Keratinocyte (primary cell): Measurements from ENCODE around the gene RPL23. TPM values are rescaled to one million over a fixed set of nuclear protein-coding genes. Genes with fewer than 3 reads are reported as not detected.
A peak's percentile ranks its signal among the peaks of the same experiment; 100 is the strongest.

Experiments
- DNase-seq: peaks from one replicate; pipeline ENCODE4 v3.0.0-alpha.2; 2011; ENCODE audit warnings: low read depth, missing footprints, low spot score
- FAIRE-seq: peaks from 2 replicates; lab custom pipeline; 2011; peaks lifted over from hg19 to GRCh38; lab: Jason Lieb, UNC
- H2AFZ ChIP-seq: 2 replicates; pipeline ENCODE4 v1.6.0; 2012; ENCODE audit warnings: low read length, control low read depth, inconsistent platforms; ENCODE audit not compliant: control insufficient read depth
- H3K27ac ChIP-seq: 2 replicates; pipeline ENCODE4 v1.5.1; 2011; ENCODE audit warnings: low read length; ENCODE audit not compliant: control insufficient read depth, insufficient read depth
- H3K27me3 ChIP-seq: 3 replicates; pipeline ENCODE4 v1.6.0; 2011; ENCODE audit warnings: low read length; ENCODE audit not compliant: control insufficient read depth, insufficient read depth; ENCODE audit errors: extremely low read depth
- H3K36me3 ChIP-seq, 2 experiments: 2 replicates in 1 of 2; 3 replicates in 1 of 2; pipeline ENCODE4 v1.5.1; 2011; ENCODE audit warnings: low read length in 2 of 2, mild to moderate bottlenecking in 1 of 2; ENCODE audit not compliant: control insufficient read depth in 2 of 2, insufficient read depth in 2 of 2; ENCODE audit errors: extremely low read depth in 1 of 2
- H3K4me1 ChIP-seq: 3 replicates; pipeline ENCODE4 v1.5.1; 2011; ENCODE audit warnings: low read length; ENCODE audit not compliant: control insufficient read depth, insufficient read depth; ENCODE audit errors: extremely low read depth
- H3K4me2 ChIP-seq: 3 replicates; pipeline ENCODE4 v1.6.0; 2011; ENCODE audit warnings: low read depth, low read length; ENCODE audit not compliant: control insufficient read depth, insufficient read depth; ENCODE audit errors: extremely low read depth
- H3K4me3 ChIP-seq, 3 experiments: fragments of 200-600 bp in 1 of 3; sonication (generic) in 1 of 3; 2 replicates in 2 of 3; 3 replicates in 1 of 3; pipeline ENCODE4 v1.5.1; 2011 to 2016; ENCODE audit warnings: low read length in 3 of 3, mild to moderate bottlenecking in 3 of 3, control low read depth in 2 of 3, inconsistent platforms in 1 of 3, low read depth in 1 of 3, mixed read lengths in 1 of 3, mixed run types in 1 of 3, moderate library complexity in 1 of 3; ENCODE audit not compliant: control insufficient read depth in 2 of 3, insufficient read depth in 2 of 3; ENCODE audit errors: extremely low read depth in 1 of 3
- H3K79me2 ChIP-seq: 2 replicates; pipeline ENCODE4 v1.6.0; 2012; ENCODE audit warnings: low read length; ENCODE audit not compliant: control insufficient read depth, insufficient read depth
- H3K9ac ChIP-seq: 3 replicates; pipeline ENCODE4 v1.6.0; 2011; ENCODE audit warnings: low read length; ENCODE audit not compliant: control insufficient read depth, insufficient read depth; ENCODE audit errors: extremely low read depth
- H3K9me1 ChIP-seq: 3 replicates; pipeline ENCODE4 v1.6.0; 2011; ENCODE audit warnings: low read length; ENCODE audit not compliant: control insufficient read depth, insufficient read depth; ENCODE audit errors: extremely low read depth
- H3K9me3 ChIP-seq: 2 replicates; pipeline ENCODE4 v1.5.1; 2012; ENCODE audit warnings: low read depth, low read length; ENCODE audit not compliant: control insufficient read depth
- H4K20me1 ChIP-seq: 3 replicates; pipeline ENCODE4 v1.6.0; 2011; ENCODE audit warnings: low read length; ENCODE audit not compliant: control insufficient read depth, insufficient read depth; ENCODE audit errors: extremely low read depth
- EZH2 ChIP-seq: IDR thresholded peaks from one replicate; pipeline ENCODE4 v1.6.1; 2012; ENCODE audit warnings: inconsistent platforms, mild to moderate bottlenecking, low read length, moderate library complexity
- dilution Hi-C: fragments of 300-500 bp; cut with MboI; formaldehyde crosslinking; loops from one replicate; pipeline ENCODE4 v1.7.0; 2020; ENCODE audit warnings: low sequenced_read_pairs; ENCODE audit not compliant: extremely low pct_ligation_motif_present
- polyA plus RNA-seq, 5 experiments: library from polyadenylated mRNA; depleted of rRNA in 3 of 5; stranded (reverse) in 3 of 5; stranded (forward) in 1 of 5; unstranded in 1 of 5; fragments of >200 nt; gene quantifications; 1 replicate in 1 of 5; 2 replicates in 3 of 5; 3 replicates in 1 of 5; pipeline versions ENCODE4 v1.2.1 to v1.2.3, GENCODE V29; 2011 to 2012; ENCODE audit warnings: missing spikeins in 2 of 5, low read depth in 1 of 5, low replicate concordance in 1 of 5
- TF ChIP-seq, protein P1 (sequence below), 3 experiments: IDR thresholded peaks in 1 of 3; conservative IDR thresholded peaks in 1 of 3; optimal IDR thresholded peaks in 1 of 3; 2 replicates in 2 of 3; 3 replicates in 1 of 3; pipeline versions ENCODE3 to v1.5.1; 2011; ENCODE audit warnings: low read length in 3 of 3, mild to moderate bottlenecking in 3 of 3, moderate library complexity in 2 of 3, control low read depth in 1 of 3, inconsistent platforms in 1 of 3; ENCODE audit not compliant: insufficient read depth in 2 of 3; ENCODE audit errors: extremely low read depth in 1 of 3

The RPL23 gene
- polyA plus RNA-seq, 1 donor (not counting 4 experiments of a cell fraction or from before 2014, with no cell fraction given): 2,966 TPM

GRCh38 chr17:38868817-38869525 lies 15.4 kb upstream of the RPL23 start:
- H3K9me3 ChIP-seq: no peaks in the 10 kb centered on the region
- H2AFZ ChIP-seq: peak overlapping the region; percentile 74
- peaks cover 40% of the 10 kb centered on the region for H3K79me2 ChIP-seq
- H4K20me1 ChIP-seq: peaks cover 22% of the 10 kb centered on the region
- TF ChIP-seq, protein P1, sequence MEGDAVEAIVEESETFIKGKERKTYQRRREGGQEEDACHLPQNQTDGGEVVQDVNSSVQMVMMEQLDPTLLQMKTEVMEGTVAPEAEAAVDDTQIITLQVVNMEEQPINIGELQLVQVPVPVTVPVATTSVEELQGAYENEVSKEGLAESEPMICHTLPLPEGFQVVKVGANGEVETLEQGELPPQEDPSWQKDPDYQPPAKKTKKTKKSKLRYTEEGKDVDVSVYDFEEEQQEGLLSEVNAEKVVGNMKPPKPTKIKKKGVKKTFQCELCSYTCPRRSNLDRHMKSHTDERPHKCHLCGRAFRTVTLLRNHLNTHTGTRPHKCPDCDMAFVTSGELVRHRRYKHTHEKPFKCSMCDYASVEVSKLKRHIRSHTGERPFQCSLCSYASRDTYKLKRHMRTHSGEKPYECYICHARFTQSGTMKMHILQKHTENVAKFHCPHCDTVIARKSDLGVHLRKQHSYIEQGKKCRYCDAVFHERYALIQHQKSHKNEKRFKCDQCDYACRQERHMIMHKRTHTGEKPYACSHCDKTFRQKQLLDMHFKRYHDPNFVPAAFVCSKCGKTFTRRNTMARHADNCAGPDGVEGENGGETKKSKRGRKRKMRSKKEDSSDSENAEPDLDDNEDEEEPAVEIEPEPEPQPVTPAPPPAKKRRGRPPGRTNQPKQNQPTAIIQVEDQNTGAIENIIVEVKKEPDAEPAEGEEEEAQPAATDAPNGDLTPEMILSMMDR (optimal IDR thresholded peaks at IDR 0.05 in 1 of 3, IDR thresholded peaks at IDR 0.05 in 1 of 3, conservative IDR thresholded peaks at IDR 0.05 in 1 of 3; ENCODE audit: extremely low read depth in 1 of 3, insufficient read depth in 2 of 3, low read length in 3 of 3): peak in 2 of 3 experiments; percentile 26 to 35
- TF ChIP-seq EZH2: no peak
- H3K36me3 ChIP-seq: peaks cover 12% of the 10 kb centered on the region in 2 experiments
- dilution Hi-C loops: no loop called here
- H3K9me1 ChIP-seq: peaks cover 2% of the 10 kb centered on the region
- H3K9ac ChIP-seq: peak overlapping the region; percentile 88
- peak overlapping the region; percentile 87 to 95 (median 87) for H3K4me3 ChIP-seq
- peaks cover 46% of the 10 kb centered on the region for H3K4me1 ChIP-seq
- no peak for DNase-seq
- peak overlapping the region; percentile 92 for H3K4me2 ChIP-seq
- peak overlapping the region; percentile 76 for H3K27ac ChIP-seq
- FAIRE-seq: no peak
- no peaks in the 10 kb centered on the region for H3K27me3 ChIP-seq

DNA sequence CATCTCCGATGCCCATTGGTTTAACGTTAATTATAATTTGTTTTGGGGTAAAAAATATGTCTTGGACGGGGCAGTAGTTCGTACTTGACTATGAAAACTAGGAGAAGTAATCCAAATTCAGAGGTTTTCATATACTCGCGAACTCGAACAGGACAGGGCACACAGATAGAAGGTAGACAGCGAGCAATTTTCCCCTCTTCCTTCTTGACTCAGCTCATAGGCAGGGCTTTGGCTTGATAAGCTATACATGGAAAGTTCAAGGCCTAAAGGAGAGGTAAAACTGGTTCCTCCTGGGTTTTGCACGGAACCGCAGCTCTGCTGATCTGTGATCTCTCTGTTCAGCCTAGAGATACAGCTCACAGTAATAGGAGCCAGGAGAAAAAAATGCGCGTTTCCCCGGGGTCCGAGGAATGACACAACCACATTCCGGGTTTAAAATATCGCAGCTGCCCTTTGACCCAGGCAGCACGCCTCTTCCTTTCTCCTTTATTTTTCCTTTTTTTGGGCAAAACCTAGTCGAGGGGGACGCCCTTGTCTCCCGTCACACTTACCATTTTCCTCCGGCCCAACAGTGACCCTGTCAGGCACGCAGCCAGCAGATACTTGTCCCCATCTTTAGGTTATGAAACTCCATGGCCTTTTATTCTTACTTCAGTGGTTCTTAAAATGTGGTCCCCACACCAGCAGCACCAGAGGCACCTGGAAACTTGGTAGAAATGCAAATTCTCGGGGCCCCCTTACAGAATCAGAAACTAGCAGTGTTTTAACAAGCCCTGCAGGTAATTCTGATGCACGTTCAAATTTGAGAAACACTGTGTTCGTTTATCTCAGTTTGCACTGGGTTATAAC lies 14.7 kb upstream of the RPL23 start:
- Histone ChIP-seq H3K27ac (peak overlapping the region; percentile 76), H3K4me3 (peak overlapping the region; percentile 16 to 54 (median 19)), H3K9ac (peak overlapping the region; percentile 62), H3K9me3 (no peaks in the 10 kb centered on the region), H3K9me1 (no peaks in the 10 kb centered on the region), H2AFZ (peak overlapping the region; percentile 46), H3K4me1 (peaks cover 41% of the 10 kb centered on the region), H3K79me2 (peaks cover 32% of the 10 kb centered on the region), H4K20me1 (peaks cover 16% of the 10 kb centered on the region), H3K36me3 (peaks cover 7 to 10% of the 10 kb centered on the region in 2 experiments), H3K27me3 (no peaks in the 10 kb centered on the region), H3K4me2 (peak overlapping the region; percentile 92)
- no peak for DNase-seq
- peak; percentile 61 for FAIRE-seq
- TF ChIP-seq EZH2: no peak
- TF ChIP-seq, protein P1 (optimal IDR thresholded peaks at IDR 0.05 in 1 of 3, IDR thresholded peaks at IDR 0.05 in 1 of 3, conservative IDR thresholded peaks at IDR 0.05 in 1 of 3; ENCODE audit: extremely low read depth in 1 of 3, insufficient read depth in 2 of 3, low read length in 3 of 3): no peak
- dilution Hi-C loops: no loop called here
